Activated CD4-positive, CD25-positive, alpha-beta regulatory T cell treated with anti-CD3 and anti-CD28 coated beads, Interleukin-2, amount 50 U/mL, for 72 hours (primary cell): ENCODE measurements around the gene PARP12.

Experiments used
- DNase-seq: peaks from one replicate; pipeline ENCODE4 v3.0.0; 2021

Gene PARP12

GRCh38 chr7:139990142-139990535, 72.6 kb downstream of the PARP12 start:
- DNase-seq = no peak

GRCh38 chr7:139989366-139990141, 73.2 kb downstream of the PARP12 start:
- no peak for DNase-seq

- DNase-seq = no peak
Observed at GRCh38 chr7:139987691-139988516, 74.8 kb downstream of the PARP12 start.

- DNase-seq = no peak
Observed at GRCh38 chr7:139985811-139986210, 76.9 kb downstream of the PARP12 start.

GRCh38 chr7:139984642-139985539, 77.9 kb downstream of the PARP12 start:
- DNase-seq = no peak

- DNase-seq = no peak
Observed at GRCh38 chr7:139982927-139983920, 79.5 kb downstream of the PARP12 start.

GRCh38 chr7:139981511-139981895, 81.2 kb downstream of the PARP12 start:
- no peak for DNase-seq

- no peak for DNase-seq
Observed at GRCh38 chr7:139976838-139977656, 85.7 kb downstream of the PARP12 start.

GRCh38 chr7:139976055-139976837, 86.5 kb downstream of the PARP12 start:
- no peak for DNase-seq

GRCh38 chr7:139974179-139974811, 88.5 kb downstream of the PARP12 start:
- DNase-seq = no peak
